ENCODE measurements around the gene CDH15.
"Not testable (repeated sequence)": the region's sequence is repeated elsewhere in the genome, so short reads cannot be mapped to it uniquely, and the experiment has no call there.

The CDH15 gene

GRCh38 chr16:89237733-89238132 lies 66.2 kb downstream of the CDH15 start:
- no peak for DNase-seq (ENCODE audit: low read depth)

- peak; percentile 88 for DNase-seq (ENCODE audit: low read depth)
These were observed 69.8 kb downstream of the CDH15 start for GRCh38 chr16:89241187-89242007.

DNA sequence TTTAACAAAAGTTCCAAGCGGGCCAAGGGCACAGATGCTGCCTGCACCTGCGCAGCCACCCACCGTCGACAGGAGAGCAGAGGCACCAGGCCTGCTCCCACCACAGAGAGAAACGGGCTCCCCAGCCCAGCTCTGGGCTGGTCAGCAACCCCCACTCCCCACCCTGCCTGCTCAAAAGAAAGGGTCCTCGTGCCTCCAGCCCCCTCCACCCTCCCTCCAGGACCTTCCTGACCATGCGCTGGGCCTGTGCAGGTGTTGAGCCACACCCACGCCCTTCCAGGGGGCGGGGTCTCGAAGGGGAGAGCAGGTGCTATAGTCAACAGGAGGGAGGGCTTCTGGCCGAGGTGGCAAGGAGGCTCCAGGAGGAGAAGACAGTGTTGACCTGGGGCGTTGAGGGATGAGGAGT lies 71.2 kb downstream of the CDH15 start:
- no peak for DNase-seq (ENCODE audit: low read depth)

GRCh38 chr16:89243664-89244063 lies 72.1 kb downstream of the CDH15 start:
- DNase-seq (ENCODE audit: low read depth) = no peak

GRCh38 chr16:89244264-89244663 lies 72.7 kb downstream of the CDH15 start:
- not testable (repeated sequence) for DNase-seq (ENCODE audit: low read depth)

- DNase-seq (ENCODE audit: low read depth) = no peak
These were observed 73.2 kb downstream of the CDH15 start for GRCh38 chr16:89244754-89245153.

Measured in T-helper 22 cell (primary cell).